DND-41 (cell line): ENCODE data around the gene PKD1.
"Not testable (repeated sequence)": the region's sequence is repeated elsewhere in the genome, so short reads cannot be mapped to it uniquely, and the experiment has no call there.

Experiments used
- ATAC-seq: fragments of 200-7000 bp; cut with Tn5 transposase; 3 replicates; pipeline ENCODE4 v1.9.1; 2021; ENCODE audit warnings: low read depth; ENCODE audit not compliant: insufficient read depth
- DNase-seq: peaks from one replicate; pipeline ENCODE4 v3.0.0-alpha.2; 2020
- H2AFZ ChIP-seq: 2 replicates; pipeline ENCODE4 v1.6.0; 2012; ENCODE audit warnings: low read depth, low read length
- H3K27ac ChIP-seq: 2 replicates; pipeline ENCODE4 v1.5.1; 2012; ENCODE audit warnings: low read length, inconsistent platforms
- H3K27me3 ChIP-seq: fragments of 200-600 bp; sonication (generic); 2 replicates; pipeline ENCODE4 v1.6.0; 2012; ENCODE audit warnings: low read length, mild to moderate bottlenecking, inconsistent platforms; ENCODE audit not compliant: insufficient read depth, poor library complexity
- H3K36me3 ChIP-seq: 2 replicates; pipeline ENCODE4 v1.5.1; 2012; ENCODE audit warnings: low read length, inconsistent platforms; ENCODE audit not compliant: insufficient read depth
- H3K4me1 ChIP-seq: 2 replicates; pipeline ENCODE4 v1.5.1; 2012; ENCODE audit warnings: mild to moderate bottlenecking, low read length; ENCODE audit not compliant: insufficient read depth
- H3K4me2 ChIP-seq: 2 replicates; pipeline ENCODE4 v1.6.0; 2012; ENCODE audit warnings: mild to moderate bottlenecking, moderate library complexity, low read length, inconsistent platforms; ENCODE audit not compliant: insufficient read depth
- H3K4me3 ChIP-seq, 2 experiments: fragments of 200-600 bp in 1 of 2; shearing (Covaris generic) in 1 of 2; 2 replicates each; pipeline ENCODE4 v1.5.1; 2012 to 2016; ENCODE audit warnings: inconsistent platforms in 2 of 2, low read length in 2 of 2, mild to moderate bottlenecking in 2 of 2, low read depth in 1 of 2, moderate library complexity in 1 of 2
- H3K79me2 ChIP-seq: 2 replicates; pipeline ENCODE4 v1.6.0; 2012; ENCODE audit warnings: low read length, inconsistent platforms; ENCODE audit not compliant: insufficient read depth
- H3K9ac ChIP-seq: 2 replicates; pipeline ENCODE4 v1.6.0; 2012; ENCODE audit warnings: low read depth, mild to moderate bottlenecking, inconsistent platforms, low read length, moderate library complexity
- H3K9me3 ChIP-seq: 2 replicates; pipeline ENCODE4 v1.5.1; 2012; ENCODE audit warnings: low read length, moderate library complexity, mild to moderate bottlenecking, inconsistent platforms; ENCODE audit not compliant: insufficient read depth, severe bottlenecking
- H4K20me1 ChIP-seq: 2 replicates; pipeline ENCODE4 v1.6.0; 2012; ENCODE audit warnings: low read length; ENCODE audit not compliant: insufficient read depth
- CTCF ChIP-seq: IDR thresholded peaks from 2 replicates; pipeline ENCODE4 v1.5.1; 2012; ENCODE audit warnings: borderline replicate concordance, low read length, moderate library complexity, mild to moderate bottlenecking; ENCODE audit not compliant: poor library complexity, severe bottlenecking; ENCODE audit errors: extremely low read depth
- EZH2 ChIP-seq: IDR thresholded peaks from 3 replicates; pipeline ENCODE4 v1.6.1; 2012; ENCODE audit warnings: borderline replicate concordance, low read depth, mild to moderate bottlenecking, moderate library complexity, low read length, inconsistent platforms; ENCODE audit not compliant: severe bottlenecking

PKD1 gene

GRCh38 chr16:2123706-2124376, 11.9 kb downstream of the PKD1 start:
- H3K27me3 ChIP-seq, H3K4me3 ChIP-seq, H3K36me3 ChIP-seq, H3K9me3 ChIP-seq, DNase-seq, ATAC-seq, H3K27ac ChIP-seq, H3K4me2 ChIP-seq, H3K4me1 ChIP-seq, H3K9ac ChIP-seq, H2AFZ ChIP-seq: not testable (repeated sequence)
- peaks cover 38% of the 10 kb centered on the region for H4K20me1 ChIP-seq
- H3K79me2 ChIP-seq, result peaks cover 48% of the 10 kb centered on the region

GRCh38 chr16:2122934-2123683, 12.6 kb downstream of the PKD1 start:
- not testable (repeated sequence) for H3K4me1 ChIP-seq, H3K4me2 ChIP-seq, ATAC-seq, H3K4me3 ChIP-seq, H3K27ac ChIP-seq, H3K9ac ChIP-seq, H3K27me3 ChIP-seq, DNase-seq, H3K9me3 ChIP-seq, H2AFZ ChIP-seq, H3K36me3 ChIP-seq
- peaks cover 48% of the 10 kb centered on the region for H3K79me2 ChIP-seq
- H4K20me1 ChIP-seq, result peaks cover 35% of the 10 kb centered on the region

- H3K9me3 ChIP-seq, result no peaks in the 10 kb centered on the region
- peaks cover 46% of the 10 kb centered on the region for H3K79me2 ChIP-seq
- DNase-seq, result no peak
- no peaks in the 10 kb centered on the region for H3K4me1 ChIP-seq
- no peak overlapping the region for H2AFZ ChIP-seq
- H3K36me3 ChIP-seq, result no peaks in the 10 kb centered on the region
- no peak overlapping the region for H3K27ac ChIP-seq
- TF ChIP-seq EZH2, result no peak
- no peak for TF ChIP-seq CTCF
- no peak overlapping the region for H3K4me2 ChIP-seq
- no peak for ATAC-seq
- H3K9ac ChIP-seq, result no peak overlapping the region
- peaks cover 33% of the 10 kb centered on the region for H4K20me1 ChIP-seq
- H3K4me3 ChIP-seq, result no peak overlapping the region
- no peaks in the 10 kb centered on the region for H3K27me3 ChIP-seq
Observed at GRCh38 chr16:2122429-2122828, 13.3 kb downstream of the PKD1 start.

- Histone ChIP-seq H3K36me3 (no peaks in the 10 kb centered on the region), H2AFZ (no peak overlapping the region), H3K4me2 (no peak overlapping the region), H3K9me3 (no peaks in the 10 kb centered on the region), H3K27ac (no peak overlapping the region), H3K79me2 (peaks cover 41% of the 10 kb centered on the region), H3K4me3 (no peak overlapping the region), H3K27me3 (no peaks in the 10 kb centered on the region), H4K20me1 (peaks cover 27% of the 10 kb centered on the region), H3K9ac (no peak overlapping the region), H3K4me1 (no peaks in the 10 kb centered on the region)
- no peak for ATAC-seq
- no peak for TF ChIP-seq CTCF
- no peak for TF ChIP-seq EZH2
- DNase-seq, result no peak
Observed at GRCh38 chr16:2121853-2122252, 13.8 kb downstream of the PKD1 start.

- H3K9me3 ChIP-seq, H3K4me3 ChIP-seq, H3K4me1 ChIP-seq, H3K27ac ChIP-seq, ATAC-seq, H3K4me2 ChIP-seq, H3K27me3 ChIP-seq, H3K36me3 ChIP-seq, H3K9ac ChIP-seq, H2AFZ ChIP-seq, DNase-seq: not testable (repeated sequence)
- peaks cover 36% of the 10 kb centered on the region for H3K79me2 ChIP-seq
- peaks cover 22% of the 10 kb centered on the region; the same call in 1 of the 2 replicates for H4K20me1 ChIP-seq
Observed at GRCh38 chr16:2121325-2121724, 14.4 kb downstream of the PKD1 start.

GRCh38 chr16:2117960-2118722, 17.6 kb downstream of the PKD1 start:
- not testable (repeated sequence) for H3K4me3 ChIP-seq, H3K27ac ChIP-seq, H3K4me2 ChIP-seq, H3K9ac ChIP-seq, ATAC-seq, H3K27me3 ChIP-seq, H3K9me3 ChIP-seq, H3K4me1 ChIP-seq, H3K36me3 ChIP-seq, H2AFZ ChIP-seq, DNase-seq
- Histone ChIP-seq H4K20me1 (peaks cover 11% of the 10 kb centered on the region; the same call in 1 of the 2 replicates), H3K79me2 (peaks cover 18% of the 10 kb centered on the region)
